HG03521 (cell line): ENCODE measurements around the gene GLT6D1.
"Not testable (repeated sequence)": the region's sequence is repeated elsewhere in the genome, so short reads cannot be mapped to it uniquely, and the experiment has no call there.

Experiments
- ATAC-seq: cut with Tn5 transposase; IDR thresholded peaks from one replicate; pipeline ENCODE4 v1.9.1; 2021; ENCODE audit warnings: mild to moderate bottlenecking, moderate library complexity; ENCODE audit not compliant: unreplicated experiment

The GLT6D1 gene, protein sequence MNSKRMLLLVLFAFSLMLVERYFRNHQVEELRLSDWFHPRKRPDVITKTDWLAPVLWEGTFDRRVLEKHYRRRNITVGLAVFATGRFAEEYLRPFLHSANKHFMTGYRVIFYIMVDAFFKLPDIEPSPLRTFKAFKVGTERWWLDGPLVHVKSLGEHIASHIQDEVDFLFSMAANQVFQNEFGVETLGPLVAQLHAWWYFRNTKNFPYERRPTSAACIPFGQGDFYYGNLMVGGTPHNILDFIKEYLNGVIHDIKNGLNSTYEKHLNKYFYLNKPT

DNA sequence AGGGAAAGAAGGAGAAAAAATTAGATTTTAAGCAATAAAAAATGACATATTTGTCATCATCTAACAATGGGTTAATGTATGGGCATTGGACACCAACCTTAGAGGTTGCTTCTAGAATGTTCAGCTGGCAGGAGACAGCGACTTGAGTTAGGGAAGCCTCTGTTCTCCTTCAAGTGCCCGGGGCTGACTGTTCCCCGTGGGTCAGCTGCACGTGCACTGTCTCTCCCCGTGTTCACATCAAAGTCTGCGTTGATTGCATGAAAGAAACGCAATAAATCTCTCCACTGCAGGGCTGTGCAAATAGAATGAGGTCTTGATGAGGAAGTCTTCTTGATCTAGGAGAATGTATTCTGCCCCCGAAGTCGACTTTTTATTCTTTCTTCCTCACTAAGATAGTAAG, at the start of gene GLT6D1:
Gene GLT6D1 (minus strand): TSS at position 345 of the 400 bp plus-strand sequence. CDS start 353 bp downstream, outside the sequence.
- no peak for ATAC-seq

DNA sequence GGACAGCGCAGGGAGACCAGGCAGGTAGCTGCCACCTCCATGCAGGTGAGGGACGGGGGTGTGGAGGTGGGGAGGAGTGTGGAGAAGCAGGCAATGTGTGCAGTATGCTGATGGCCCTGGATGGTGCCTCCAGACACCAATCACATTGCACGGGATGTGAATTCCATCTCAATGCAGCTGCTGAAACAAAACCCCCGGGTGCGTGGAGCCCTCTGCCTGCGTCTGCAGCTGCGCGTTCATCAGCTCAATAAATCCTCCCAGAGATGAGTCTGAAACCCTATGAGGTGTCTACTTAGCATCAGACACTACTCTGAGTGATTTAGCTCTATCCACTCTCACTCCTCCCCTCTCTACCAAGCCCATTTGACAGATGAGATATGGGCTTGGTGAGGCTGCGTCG, 49.7 kb upstream of the GLT6D1 start:
- no peak for ATAC-seq

GRCh38 chr9:135687216-135687615, 47.9 kb upstream of the GLT6D1 start:
- no peak for ATAC-seq

GRCh38 chr9:135684691-135685090, 45.4 kb upstream of the GLT6D1 start:
- ATAC-seq, result no peak

DNA sequence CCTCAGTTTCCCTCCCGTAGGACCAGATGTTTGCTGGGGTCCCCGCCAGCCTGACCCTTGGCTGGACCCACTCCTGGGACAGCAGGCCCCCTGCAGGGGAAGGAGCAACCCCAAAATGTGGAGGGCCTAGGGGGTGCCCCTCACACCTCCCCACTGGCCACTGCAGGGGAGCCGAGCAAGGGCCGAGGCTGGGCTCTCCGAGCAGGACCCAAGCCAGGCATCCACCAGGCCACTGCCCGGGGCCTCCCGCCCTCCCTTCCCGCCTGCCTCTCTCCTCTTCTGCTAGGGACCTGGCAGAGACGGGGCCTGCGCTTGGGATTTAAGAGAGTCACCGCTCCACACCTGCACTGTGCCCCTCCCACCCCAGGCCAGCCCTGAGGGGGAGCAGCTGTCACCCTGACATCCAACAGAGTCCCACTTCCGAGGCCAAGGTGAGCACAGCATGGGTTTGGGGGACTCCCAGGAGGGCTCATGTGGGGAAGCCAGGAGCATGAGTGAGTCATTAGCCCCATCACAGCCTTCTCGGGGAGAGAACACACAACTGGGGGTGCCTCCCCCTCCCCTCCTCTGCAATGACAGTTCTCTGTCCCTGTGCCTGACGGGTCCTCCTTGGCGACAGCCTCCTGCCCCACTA, 44.2 kb upstream of the GLT6D1 start:
- no peak for ATAC-seq

- no peak for ATAC-seq
Measured at GRCh38 chr9:135681161-135681560, 41.8 kb upstream of the GLT6D1 start.

DNA sequence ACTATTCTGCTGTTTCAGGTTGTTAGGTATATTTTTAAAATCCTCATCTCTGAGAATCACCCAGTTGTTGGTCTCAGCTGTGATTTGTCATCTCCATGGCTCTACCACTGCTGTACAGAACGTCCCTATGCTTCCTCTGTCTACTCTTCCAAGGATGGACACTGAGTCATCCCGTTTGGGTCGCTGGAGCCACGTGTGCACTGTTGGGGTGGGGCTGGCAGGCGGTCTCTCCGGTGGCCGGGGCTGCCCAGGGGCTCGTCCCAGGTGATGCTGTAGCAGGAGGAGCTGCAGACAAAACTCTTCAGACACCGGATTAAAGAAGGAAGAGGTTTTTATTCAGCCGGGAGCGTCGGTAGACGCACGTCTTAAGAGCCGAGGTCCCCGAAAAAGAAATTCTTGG, 40.7 kb upstream of the GLT6D1 start:
- ATAC-seq, result no peak

DNA sequence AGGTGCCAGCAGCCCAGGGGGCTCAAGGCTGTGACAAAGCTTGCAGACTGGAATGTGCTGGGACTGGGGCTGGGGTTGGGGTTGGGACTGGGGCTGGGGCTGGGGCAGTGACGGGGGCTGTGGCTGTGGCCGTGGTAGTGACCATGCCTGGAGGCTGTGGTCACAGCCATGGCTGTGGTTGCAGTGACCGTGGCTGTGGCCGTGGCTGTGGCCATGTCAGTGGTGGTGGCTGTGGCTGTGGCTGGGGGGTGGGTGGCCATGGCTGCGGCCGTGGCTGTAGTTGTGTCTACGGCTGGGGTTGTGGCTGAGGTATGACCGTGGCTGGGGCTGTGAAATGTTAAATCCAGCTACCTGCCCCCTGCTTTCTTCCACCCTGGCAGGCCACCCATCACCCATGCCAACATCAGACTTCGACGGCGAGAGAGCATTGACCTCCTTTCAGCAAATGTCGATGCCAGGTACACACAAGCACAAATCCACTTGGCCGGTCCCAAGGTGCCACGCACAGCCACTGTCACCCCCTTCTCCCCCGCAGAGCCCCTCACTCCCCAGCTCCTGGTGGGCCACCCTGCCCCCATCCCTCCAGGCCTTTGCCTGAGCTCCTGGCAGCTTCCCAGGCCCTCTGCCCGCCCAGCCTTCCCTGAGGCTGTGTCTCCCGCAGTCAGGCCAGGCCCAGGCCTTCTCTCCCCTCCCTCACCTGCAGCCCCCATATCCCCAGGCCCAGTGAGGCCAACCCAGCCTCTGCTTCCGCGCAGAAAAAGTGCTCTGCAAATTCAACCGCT, 39.1 kb upstream of the GLT6D1 start:
- no peak for ATAC-seq

- no peak for ATAC-seq
Measured at GRCh38 chr9:135677641-135678168, 38.4 kb upstream of the GLT6D1 start.

DNA sequence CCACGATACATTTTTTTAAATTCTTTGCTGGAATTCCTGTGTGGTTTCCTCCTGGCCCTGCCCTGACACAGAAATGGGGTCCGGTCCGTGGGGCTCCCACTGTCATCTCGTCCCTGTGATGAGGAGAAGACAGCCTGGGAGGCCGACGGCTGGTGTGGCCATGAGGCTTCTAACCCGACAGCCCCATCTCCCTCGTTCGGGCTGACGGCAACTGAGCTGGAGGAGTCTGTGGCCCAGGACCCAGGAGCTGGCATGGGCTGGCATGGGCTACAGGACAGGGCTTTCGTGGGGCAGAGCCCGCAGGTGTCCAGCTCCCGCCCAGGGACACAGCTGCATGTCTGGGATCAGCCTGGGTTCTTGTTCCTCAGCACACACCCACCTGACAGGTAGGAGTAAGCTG, 37.6 kb upstream of the GLT6D1 start:
- ATAC-seq, result no peak

- ATAC-seq, result no peak
Measured at GRCh38 chr9:135674977-135675376, 35.6 kb upstream of the GLT6D1 start.

DNA sequence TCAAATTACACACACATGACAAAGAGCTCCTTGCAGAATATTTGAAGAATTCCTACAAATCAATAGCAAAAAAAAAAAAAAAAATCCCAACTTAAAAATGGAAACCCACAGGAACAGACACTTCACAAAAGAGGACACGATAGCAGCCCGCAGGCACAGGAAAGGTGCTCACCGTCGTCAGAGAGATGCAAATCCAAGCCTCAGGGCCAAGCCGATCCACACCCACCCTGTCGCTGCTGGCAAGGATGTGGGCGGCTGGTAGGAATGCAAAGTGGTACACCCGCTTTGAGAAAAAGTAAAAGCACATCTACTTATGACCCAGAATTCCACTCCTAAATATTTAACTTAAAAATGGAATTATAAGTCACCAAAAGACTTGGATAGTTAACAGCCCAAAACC, 34.6 kb upstream of the GLT6D1 start:
- ATAC-seq, result no peak

DNA sequence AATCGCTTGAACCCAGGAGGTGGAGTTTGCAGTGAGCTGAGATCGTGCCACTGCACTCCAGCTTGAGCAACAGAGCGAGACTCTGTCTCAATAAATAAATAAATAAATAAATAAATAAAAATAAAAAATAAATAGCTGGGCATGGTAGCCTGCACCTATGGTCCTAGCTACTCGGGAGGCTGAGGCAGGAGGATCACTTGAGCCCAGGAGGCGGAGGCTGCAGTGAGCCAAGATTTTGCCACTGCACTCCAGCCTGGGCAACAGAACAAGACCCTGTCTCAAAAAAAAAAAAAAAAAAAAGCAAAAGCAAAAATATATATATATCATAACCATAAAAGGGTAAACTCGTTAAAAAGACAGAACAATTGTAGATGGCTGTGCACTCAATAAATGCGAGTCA, 33.4 kb upstream of the GLT6D1 start:
- ATAC-seq, result not testable (repeated sequence)

DNA sequence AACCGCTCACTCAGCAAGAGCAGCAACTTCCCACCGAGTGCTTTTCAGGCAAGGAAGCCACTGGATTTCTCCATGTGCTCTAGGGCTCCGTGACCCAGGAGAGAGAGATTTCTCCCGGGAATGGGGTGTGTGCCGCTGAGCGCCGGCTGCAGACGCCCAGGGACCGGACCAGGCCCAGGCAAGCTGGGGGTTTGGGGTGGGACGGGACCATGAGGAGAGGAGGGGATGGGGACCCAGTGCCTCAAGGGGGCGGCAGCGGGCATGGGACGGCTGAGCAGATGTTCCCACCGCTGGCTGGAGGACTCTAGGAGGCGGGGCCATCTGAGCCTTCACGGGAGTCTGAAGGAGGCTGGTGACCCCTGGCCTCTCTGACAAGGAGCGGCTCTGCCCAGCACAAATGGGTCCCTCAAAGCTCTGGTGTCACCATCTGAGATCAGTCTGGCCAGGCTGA, 32.3 kb upstream of the GLT6D1 start:
- no peak for ATAC-seq

DNA sequence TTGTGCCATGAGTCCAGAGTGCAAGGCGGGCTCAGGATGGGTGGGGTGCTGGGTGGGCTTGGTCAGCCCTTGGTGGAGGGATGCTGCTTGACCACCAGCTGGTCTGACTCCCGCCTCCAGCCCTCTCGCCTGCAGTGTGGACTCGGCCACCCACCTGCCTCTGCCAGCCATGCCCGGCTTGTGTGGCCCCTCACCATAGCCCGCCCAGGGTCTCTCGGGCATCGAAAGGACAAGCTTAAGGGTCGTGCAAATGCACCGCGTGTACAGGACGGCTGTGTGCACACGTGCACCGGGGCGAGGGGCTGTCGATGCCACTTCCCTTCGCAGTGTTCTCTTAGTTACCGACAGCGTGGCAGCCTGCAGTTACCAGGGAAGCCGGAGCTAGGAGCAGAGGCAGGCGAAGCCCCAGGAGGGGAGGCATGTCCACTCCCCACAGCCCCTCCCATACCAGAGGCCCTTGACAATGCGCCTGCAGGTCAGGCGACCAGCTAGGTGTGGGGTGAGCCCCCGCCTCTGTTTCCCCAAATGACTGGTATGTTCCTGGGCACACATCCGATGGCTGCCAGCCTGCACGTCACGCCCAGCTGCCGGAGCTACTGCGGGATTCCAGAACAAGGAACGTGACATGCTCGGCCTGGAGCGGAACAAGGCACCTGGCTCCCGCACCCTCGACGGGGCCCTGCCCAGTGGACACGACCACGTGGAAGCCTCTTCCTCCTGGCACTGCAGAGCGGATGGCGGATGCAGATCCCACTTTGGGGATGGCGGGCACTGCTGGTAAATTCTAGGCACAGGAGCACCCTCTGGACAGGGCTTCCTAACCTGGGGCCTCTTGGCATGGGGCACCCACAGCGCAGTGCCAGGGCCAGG, 31.6 kb upstream of the GLT6D1 start:
- no peak for ATAC-seq

- ATAC-seq, result no peak
Measured at GRCh38 chr9:135669616-135670285, 30.4 kb upstream of the GLT6D1 start.

- not testable (repeated sequence) for ATAC-seq
Measured at GRCh38 chr9:135669018-135669417, 29.7 kb upstream of the GLT6D1 start.

DNA sequence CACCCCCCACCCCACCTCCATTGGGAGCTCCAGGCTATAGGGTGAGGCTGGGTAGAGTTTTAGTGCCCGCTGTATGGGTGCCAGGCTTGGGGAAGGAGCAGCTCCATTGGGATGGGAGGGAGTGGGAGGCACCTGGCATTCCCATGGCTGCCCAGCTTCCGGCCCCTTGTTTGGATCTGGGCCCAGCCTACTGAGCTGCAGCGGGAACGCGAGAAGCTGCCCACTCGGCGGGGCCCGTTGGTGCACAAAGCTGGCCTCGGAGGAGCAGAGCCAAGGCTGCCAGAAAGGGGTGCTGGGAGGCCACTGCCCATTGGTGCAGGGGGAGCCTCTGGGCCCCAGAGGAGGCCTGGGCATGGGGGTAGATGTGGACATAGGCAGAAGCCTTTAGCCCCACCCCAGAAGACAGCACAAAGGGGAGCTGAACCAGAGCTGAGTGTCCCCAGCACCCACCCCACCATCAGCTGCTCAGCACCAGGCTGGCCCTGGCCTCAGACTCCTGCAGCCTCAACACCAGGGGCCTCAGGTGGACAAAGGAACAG, 28.2 kb upstream of the GLT6D1 start:
- ATAC-seq, result no peak

DNA sequence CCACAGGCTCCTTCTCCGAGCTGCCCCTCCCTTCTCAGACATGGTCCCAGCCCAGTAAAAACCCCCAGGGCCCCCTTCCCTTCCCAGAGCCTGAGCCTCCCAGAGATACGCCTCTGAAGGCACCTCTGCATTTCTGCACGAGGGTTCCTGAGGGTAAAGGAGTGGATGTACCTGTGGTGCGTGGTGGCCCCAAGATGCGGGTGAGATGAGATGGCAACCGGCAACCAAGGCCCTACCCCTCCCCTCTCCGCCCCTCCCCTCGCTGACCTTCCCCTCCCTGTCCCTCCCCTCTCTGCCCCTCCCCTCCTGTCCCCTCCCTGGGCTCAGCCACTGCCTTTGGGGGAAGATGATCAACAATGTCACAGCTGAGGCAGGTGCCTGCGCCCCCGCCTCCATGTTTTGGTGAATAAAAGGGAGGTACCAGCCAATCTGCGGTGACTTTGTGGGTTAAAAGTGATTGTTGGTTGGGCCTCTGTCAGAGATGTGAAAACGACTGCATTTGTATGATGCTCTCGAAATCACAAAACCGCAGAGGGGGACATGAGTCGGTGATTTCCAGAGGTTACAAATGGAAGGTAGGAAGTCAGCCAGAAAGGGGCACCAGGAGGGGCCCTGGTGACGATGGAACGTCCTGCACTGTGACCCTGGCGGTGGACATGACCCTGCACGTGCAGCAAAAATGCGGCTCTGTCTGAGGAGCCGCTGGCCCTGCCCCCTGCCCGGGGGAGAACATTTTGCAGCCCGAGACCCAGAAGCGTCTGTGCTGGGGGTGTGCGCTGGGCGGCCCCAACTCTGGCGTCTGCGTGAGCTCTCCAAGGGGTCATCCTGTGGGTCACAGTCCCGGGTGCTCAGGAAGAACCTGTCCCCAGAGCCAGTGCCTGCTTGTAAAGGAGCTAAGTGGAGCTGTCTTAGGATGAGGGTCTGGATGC, 27.5 kb upstream of the GLT6D1 start:
- no peak for ATAC-seq
